WTC11 (cell line): ENCODE results near the gene PLEKHM1. TPM values are rescaled to one million over a fixed set of nuclear protein-coding genes. Genes with fewer than 3 reads are reported as not detected.

Source experiments
- ATAC-seq: fragments of 200-7000 bp; cut with Tn5 transposase; 2 replicates; pipeline ENCODE4 v1.10.0; 2021; ENCODE audit warnings: mild to moderate bottlenecking, moderate library complexity
- CTCF ChIA-PET: fragments of 300-600 bp; sonication (Branson Sonifier 250); formaldehyde crosslinking; loops from one replicate; lab custom pipeline; 2021; ENCODE audit warnings: antibody characterized with exemption; lab: Charles Lee
- POLR2A ChIA-PET: fragments of 350-600 bp; sonication (Branson Sonifier 250); formaldehyde crosslinking; loops from one replicate; lab custom pipeline; 2021; ENCODE audit warnings: antibody characterized with exemption; lab: Charles Lee
- DNase-seq: peaks from one replicate; pipeline ENCODE4 v3.0.0; 2021; ENCODE audit warnings: low spot score
- H3K27ac Mint-ChIP-seq: 2 replicates; pipeline ENCODE4 v1.8.0; 2021; ENCODE audit warnings: mixed read lengths
- H3K27me3 Mint-ChIP-seq: 2 replicates; pipeline ENCODE4 v1.8.0; 2021; ENCODE audit warnings: low read depth, mild to moderate bottlenecking, moderate library complexity, mixed read lengths
- H3K36me3 Mint-ChIP-seq: 2 replicates; pipeline ENCODE4 v1.8.0; 2021; ENCODE audit warnings: mixed read lengths
- H3K4me1 Mint-ChIP-seq: 2 replicates; pipeline ENCODE4 v1.8.0; 2022; ENCODE audit warnings: mixed read lengths
- H3K4me3 Mint-ChIP-seq: 2 replicates; pipeline ENCODE4 v1.8.0; 2021; ENCODE audit warnings: mild to moderate bottlenecking, moderate library complexity, mixed read lengths
- H3K9me3 Mint-ChIP-seq: 2 replicates; pipeline ENCODE4 v1.8.0; 2021; ENCODE audit warnings: mixed read lengths
- ATF2 ChIP-seq: sonication (generic); formaldehyde crosslinking; IDR thresholded peaks from 2 replicates; pipeline ENCODE4 v1.8.1; 2022; ENCODE audit warnings: low read depth, missing genetic modification reagents, borderline replicate concordance
- ATF6 ChIP-seq: sonication (generic); formaldehyde crosslinking; IDR thresholded peaks from 2 replicates; pipeline ENCODE4 v1.8.1; 2023; ENCODE audit warnings: mild to moderate bottlenecking, missing genetic modification reagents
- CREB1 ChIP-seq: sonication (generic); formaldehyde crosslinking; IDR thresholded peaks from 2 replicates; pipeline ENCODE4 v1.8.0; 2023; ENCODE audit warnings: mild to moderate bottlenecking, missing genetic modification reagents
- E2F1 ChIP-seq: sonication (generic); formaldehyde crosslinking; IDR thresholded peaks from 2 replicates; pipeline ENCODE4 v1.8.0; 2022; ENCODE audit warnings: mild to moderate bottlenecking, missing genetic modification reagents
- ERG ChIP-seq: fragments of 250-450 bp; sonication (Bioruptor Pico); IDR thresholded peaks from 2 replicates; pipeline ENCODE4 v1.8.0; 2021; ENCODE audit warnings: mild to moderate bottlenecking
- ESRRA ChIP-seq: sonication (generic); formaldehyde crosslinking; IDR thresholded peaks from 2 replicates; pipeline ENCODE4 v1.8.1; 2022; ENCODE audit warnings: mild to moderate bottlenecking, missing genetic modification reagents, borderline replicate concordance
- FOXJ3 ChIP-seq: sonication (generic); formaldehyde crosslinking; IDR thresholded peaks from 2 replicates; pipeline ENCODE4 v1.9.0; 2021; ENCODE audit warnings: missing genetic modification reagents, mild to moderate bottlenecking, borderline replicate concordance
- GRHL2 ChIP-seq: fragments of 250-450 bp; sonication (Bioruptor Pico); IDR thresholded peaks from 2 replicates; pipeline ENCODE4 v1.8.0; 2022; ENCODE audit warnings: mild to moderate bottlenecking, moderate library complexity; ENCODE audit not compliant: insufficient replicate concordance, severe bottlenecking
- GTF2I ChIP-seq: fragments of 250-450 bp; sonication (Bioruptor Pico); conservative IDR thresholded peaks from 2 replicates; pipeline ENCODE4 v1.4.0; 2021; ENCODE audit warnings: mild to moderate bottlenecking
- JAZF1 ChIP-seq: fragments of 250-450 bp; sonication (Bioruptor Pico); IDR thresholded peaks from 2 replicates; pipeline ENCODE4 v1.9.0; 2021; ENCODE audit warnings: moderate library complexity, mild to moderate bottlenecking, inconsistent platforms
- JUN ChIP-seq: sonication (generic); formaldehyde crosslinking; IDR thresholded peaks from 2 replicates; pipeline ENCODE4 v1.8.0; 2023; ENCODE audit warnings: mild to moderate bottlenecking, missing genetic modification reagents
- NFYB ChIP-seq: sonication (generic); formaldehyde crosslinking; conservative IDR thresholded peaks from 2 replicates; pipeline ENCODE4 v1.8.0; 2022; ENCODE audit warnings: low read depth, missing genetic modification reagents
- PRRX2 ChIP-seq: fragments of 250-450 bp; sonication (Bioruptor Pico); IDR thresholded peaks from 2 replicates; pipeline ENCODE4 v1.8.0; 2021; ENCODE audit warnings: mild to moderate bottlenecking
- RORB ChIP-seq: fragments of 250-450 bp; sonication (Bioruptor Pico); IDR thresholded peaks from 2 replicates; pipeline ENCODE4 v1.9.0; 2021; ENCODE audit warnings: mild to moderate bottlenecking
- SMAD3 ChIP-seq: sonication (generic); formaldehyde crosslinking; IDR thresholded peaks from 2 replicates; pipeline ENCODE4 v1.8.0; 2022; ENCODE audit warnings: missing genetic modification reagents, mild to moderate bottlenecking, borderline replicate concordance
- TCF7 ChIP-seq: sonication (generic); formaldehyde crosslinking; IDR thresholded peaks from 2 replicates; pipeline ENCODE4 v1.8.0; 2022; ENCODE audit warnings: mild to moderate bottlenecking, low read depth, missing genetic modification reagents, moderate library complexity
- TEAD4 ChIP-seq: sonication (generic); formaldehyde crosslinking; IDR thresholded peaks from 2 replicates; pipeline ENCODE4 v1.8.0; 2022; ENCODE audit warnings: mild to moderate bottlenecking, missing genetic modification reagents
- USF1 ChIP-seq: sonication (generic); formaldehyde crosslinking; IDR thresholded peaks from 2 replicates; pipeline ENCODE4 v1.8.0; 2022; ENCODE audit warnings: mild to moderate bottlenecking, missing genetic modification reagents
- ZMAT4 ChIP-seq: fragments of 250-450 bp; sonication (Bioruptor Pico); IDR thresholded peaks from 2 replicates; pipeline ENCODE4 v1.9.0; 2021; ENCODE audit warnings: mild to moderate bottlenecking
- ZNF121 ChIP-seq: sonication (generic); formaldehyde crosslinking; IDR thresholded peaks from 2 replicates; pipeline ENCODE4 v1.8.0; 2023; ENCODE audit warnings: missing genetic modification reagents
- ZNF138 ChIP-seq: sonication (generic); formaldehyde crosslinking; conservative IDR thresholded peaks from 2 replicates; pipeline ENCODE4 v1.8.1; 2022; ENCODE audit warnings: mild to moderate bottlenecking, moderate library complexity, missing genetic modification reagents
- ZNF232 ChIP-seq: sonication (generic); formaldehyde crosslinking; IDR thresholded peaks from 2 replicates; pipeline ENCODE4 v1.8.0; 2022; ENCODE audit warnings: mild to moderate bottlenecking, missing genetic modification reagents
- ZNF396 ChIP-seq: fragments of 250-450 bp; sonication (Bioruptor Pico); IDR thresholded peaks from 2 replicates; pipeline ENCODE4 v1.8.0; 2021; ENCODE audit warnings: mild to moderate bottlenecking, moderate library complexity, borderline replicate concordance
- total RNA-seq: library from RNA; stranded (reverse); gene quantifications from 3 replicates; pipeline ENCODE4 v1.2.3, GENCODE V29; 2021

Gene PLEKHM1
- total RNA-seq, 1 experiment from 2014 or later: 19.6 TPM

- CTCF ChIA-PET: interaction anchor here (0.7 to 2.8 kb wide), 5 partner anchors 9 to 173 kb away, joined by 3 to 38 read pairs (median 4); no protein-coding TSS in a partner anchor
- Mint-ChIP-seq H3K27me3 (peaks cover 3% of the 10 kb centered on the region; the same call in 1 of the 2 replicates), H3K9me3 (no peaks in the 10 kb centered on the region), H3K4me3 (no peak overlapping the region), H3K4me1 (peaks cover 17% of the 10 kb centered on the region), H3K36me3 (peaks cover 3% of the 10 kb centered on the region; the same call in 1 of the 2 replicates), H3K27ac (no peak overlapping the region)
- POLR2A ChIA-PET: interaction anchor here (2.1 kb wide), 1 partner anchor 21 kb away, joined by 6 read pairs; no protein-coding TSS in a partner anchor
- no peak for TF ChIP-seq ATF6 (CRISPR knock-in tag)
- no peak for TF ChIP-seq TEAD4 (CRISPR knock-in tag)
- DNase-seq (no peak), ATAC-seq (no peak)
These were observed 86.5 kb downstream of the PLEKHM1 start for GRCh38 chr17:45403906-45404490.

- DNase-seq (no peak), ATAC-seq (no peak)
- Mint-ChIP-seq H3K4me1 (peaks cover 15% of the 10 kb centered on the region), H3K27me3 (peaks cover 3% of the 10 kb centered on the region; the same call in 1 of the 2 replicates), H3K9me3 (no peaks in the 10 kb centered on the region), H3K27ac (no peak overlapping the region), H3K4me3 (no peak overlapping the region), H3K36me3 (peaks cover 3% of the 10 kb centered on the region; the same call in 1 of the 2 replicates)
- ChIA-PET CTCF (interaction anchor here (2.8 kb wide), 1 partner anchor 24 kb away, joined by 38 read pairs; no protein-coding TSS in a partner anchor), POLR2A (no interaction called here)
- TF ChIP-seq GTF2I (CRISPR knock-in tag): no peak
- no peak for TF ChIP-seq CREB1 (CRISPR knock-in tag)
- no peak for TF ChIP-seq ATF2 (CRISPR knock-in tag)
- no peak for TF ChIP-seq RORB
- no peak for TF ChIP-seq ZMAT4 (CRISPR knock-in tag)
- TF ChIP-seq ZNF396 (CRISPR knock-in tag): no peak
- TF ChIP-seq USF1: no peak
- TF ChIP-seq, all 79 proteins: peak for 0
These were observed 87.6 kb downstream of the PLEKHM1 start for GRCh38 chr17:45402916-45403315.

- Mint-ChIP-seq H3K36me3 (peaks cover 7% of the 10 kb centered on the region), H3K9me3 (no peaks in the 10 kb centered on the region), H3K27ac (no peak overlapping the region), H3K4me1 (peaks cover 15% of the 10 kb centered on the region), H3K4me3 (no peak overlapping the region), H3K27me3 (no peaks in the 10 kb centered on the region; the same call in 1 of the 2 replicates)
- ATAC-seq: peak; percentile 9; the same call in 1 of the 2 replicates
- POLR2A ChIA-PET: interaction anchor here (1.0 kb wide), 1 partner anchor 27 kb away, joined by 3 read pairs; no protein-coding TSS in a partner anchor
- CTCF ChIA-PET: interaction anchor here (1.2 to 9.5 kb wide), 6 partner anchors 10 to 249 kb away, joined by 3 to 133 read pairs (median 4); no protein-coding TSS in a partner anchor
- DNase-seq: no peak
- TF ChIP-seq FOXJ3 (CRISPR knock-in tag) (no peak), ZNF121 (no peak), JAZF1 (CRISPR knock-in tag) (no peak), E2F1 (CRISPR knock-in tag) (no peak), GRHL2 (CRISPR knock-in tag) (no peak), ZNF138 (no peak), GTF2I (CRISPR knock-in tag) (no peak), ERG (CRISPR knock-in tag) (no peak), ZNF232 (CRISPR knock-in tag) (no peak), TCF7 (CRISPR knock-in tag) (no peak), ESRRA (CRISPR knock-in tag) (no peak), JUN (no peak), SMAD3 (CRISPR knock-in tag) (no peak), PRRX2 (CRISPR knock-in tag) (no peak), NFYB (CRISPR knock-in tag) (no peak)
These were observed 91.7 kb downstream of the PLEKHM1 start for GRCh38 chr17:45398800-45399199.
